HepG2 (cell line): ENCODE measurements around the gene NME7. TPM values are rescaled to one million over a fixed set of nuclear protein-coding genes. Genes with fewer than 3 reads are reported as not detected.

ENCODE experiments used
- ARID4A ChIP-seq: sonication (generic); formaldehyde crosslinking; IDR thresholded peaks from 2 replicates; pipeline ENCODE4 v1.5.0; 2020; ENCODE audit warnings: mild to moderate bottlenecking, missing genetic modification reagents, borderline replicate concordance
- ISL2 ChIP-seq: sonication (generic); formaldehyde crosslinking; IDR thresholded peaks from 2 replicates; pipeline ENCODE4 v1.5.0; 2020; ENCODE audit warnings: missing genetic modification reagents
- MEIS1 ChIP-seq: sonication (generic); formaldehyde crosslinking; IDR thresholded peaks from 2 replicates; pipeline ENCODE4 v1.9.0; 2021; ENCODE audit warnings: mild to moderate bottlenecking, missing genetic modification reagents, moderate library complexity, borderline replicate concordance
- ZMAT3 ChIP-seq: sonication (generic); formaldehyde crosslinking; conservative IDR thresholded peaks from 2 replicates; pipeline ENCODE4 v1.7.0; 2021; ENCODE audit warnings: missing genetic modification reagents
- ZNF280B ChIP-seq: sonication (generic); formaldehyde crosslinking; IDR thresholded peaks from 2 replicates; pipeline ENCODE4 v1.5.0; 2020; ENCODE audit warnings: missing genetic modification reagents, mild to moderate bottlenecking, borderline replicate concordance
- ZNF318 ChIP-seq: sonication (generic); formaldehyde crosslinking; IDR thresholded peaks from 2 replicates; pipeline ENCODE4 v1.4.0; 2020; ENCODE audit warnings: mild to moderate bottlenecking, missing genetic modification reagents
- polyA plus RNA-seq, 8 experiments: library from polyadenylated mRNA; depleted of rRNA in 3 of 8; stranded (reverse) in 7 of 8; unstranded in 1 of 8; fragments of >200 nt; fragmentation: Illumina TruSeq in 4 of 8; extraction: Trizol in 4 of 8; gene quantifications; 2 replicates each; pipeline versions ENCODE4 v1.2.1 to v1.2.3, GENCODE V29; 2011 to 2016; ENCODE audit warnings: low read depth in 4 of 8, missing spikeins in 1 of 8, mixed read lengths in 1 of 8; ENCODE audit not compliant: insufficient read depth in 1 of 8
- total RNA-seq, 5 experiments: library from RNA; depleted of rRNA; stranded (reverse); fragments of >200 nt; fragmentation: Illumina TruSeq; extraction: Trizol; gene quantifications; 2 replicates each; pipeline ENCODE4 v1.2.3, GENCODE V29; 2016; ENCODE audit warnings: low read depth in 1 of 5
- TF ChIP-seq, protein P1 (sequence below): IDR thresholded peaks from 2 replicates; pipeline ENCODE4 v1.6.1; 2018; ENCODE audit warnings: missing genetic modification reagents
- TF ChIP-seq, protein P2 (sequence below): IDR thresholded peaks from 2 replicates; pipeline ENCODE4 v1.6.1; 2016; ENCODE audit warnings: low read depth, borderline replicate concordance
- TF ChIP-seq, protein P3 (sequence below): sonication (generic); formaldehyde crosslinking; conservative IDR thresholded peaks from 2 replicates; pipeline ENCODE4 v1.4.0; 2020; ENCODE audit warnings: missing genetic modification reagents

The NME7 gene
- total and polyA plus RNA-seq, 2 of the 13 experiments (the other 11 are each of a cell fraction or from before 2014, with no cell fraction given), result 9.4 to 22.5 TPM

GRCh38 chr1:169106095-169106920 lies 261.3 kb downstream of the NME7 start, which contains the start of gene ATP1B1 (continued):
- 0 out of 2 replicates have a peak, but pooled peaks have one; percentile 9 for TF ChIP-seq MEIS1
- TF ChIP-seq, protein P1, sequence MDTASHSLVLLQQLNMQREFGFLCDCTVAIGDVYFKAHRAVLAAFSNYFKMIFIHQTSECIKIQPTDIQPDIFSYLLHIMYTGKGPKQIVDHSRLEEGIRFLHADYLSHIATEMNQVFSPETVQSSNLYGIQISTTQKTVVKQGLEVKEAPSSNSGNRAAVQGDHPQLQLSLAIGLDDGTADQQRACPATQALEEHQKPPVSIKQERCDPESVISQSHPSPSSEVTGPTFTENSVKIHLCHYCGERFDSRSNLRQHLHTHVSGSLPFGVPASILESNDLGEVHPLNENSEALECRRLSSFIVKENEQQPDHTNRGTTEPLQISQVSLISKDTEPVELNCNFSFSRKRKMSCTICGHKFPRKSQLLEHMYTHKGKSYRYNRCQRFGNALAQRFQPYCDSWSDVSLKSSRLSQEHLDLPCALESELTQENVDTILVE (CRISPR knock-in tag), result no peak
- peak; percentile 55 for TF ChIP-seq ARID4A
- peak; percentile 15 for TF ChIP-seq ISL2
- peak; percentile 68; the same call in 1 of the 2 replicates for TF ChIP-seq ZMAT3 (CRISPR knock-in tag)
- TF ChIP-seq, protein P2, sequence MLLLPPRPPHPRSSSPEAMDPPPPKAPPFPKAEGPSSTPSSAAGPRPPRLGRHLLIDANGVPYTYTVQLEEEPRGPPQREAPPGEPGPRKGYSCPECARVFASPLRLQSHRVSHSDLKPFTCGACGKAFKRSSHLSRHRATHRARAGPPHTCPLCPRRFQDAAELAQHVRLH (CRISPR knock-in tag), result no peak
- TF ChIP-seq ZNF318 (CRISPR knock-in tag), result no peak
- TF ChIP-seq, protein P3, sequence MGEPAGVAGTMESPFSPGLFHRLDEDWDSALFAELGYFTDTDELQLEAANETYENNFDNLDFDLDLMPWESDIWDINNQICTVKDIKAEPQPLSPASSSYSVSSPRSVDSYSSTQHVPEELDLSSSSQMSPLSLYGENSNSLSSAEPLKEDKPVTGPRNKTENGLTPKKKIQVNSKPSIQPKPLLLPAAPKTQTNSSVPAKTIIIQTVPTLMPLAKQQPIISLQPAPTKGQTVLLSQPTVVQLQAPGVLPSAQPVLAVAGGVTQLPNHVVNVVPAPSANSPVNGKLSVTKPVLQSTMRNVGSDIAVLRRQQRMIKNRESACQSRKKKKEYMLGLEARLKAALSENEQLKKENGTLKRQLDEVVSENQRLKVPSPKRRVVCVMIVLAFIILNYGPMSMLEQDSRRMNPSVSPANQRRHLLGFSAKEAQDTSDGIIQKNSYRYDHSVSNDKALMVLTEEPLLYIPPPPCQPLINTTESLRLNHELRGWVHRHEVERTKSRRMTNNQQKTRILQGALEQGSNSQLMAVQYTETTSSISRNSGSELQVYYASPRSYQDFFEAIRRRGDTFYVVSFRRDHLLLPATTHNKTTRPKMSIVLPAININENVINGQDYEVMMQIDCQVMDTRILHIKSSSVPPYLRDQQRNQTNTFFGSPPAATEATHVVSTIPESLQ (CRISPR knock-in tag), result no peak
- peak; percentile 80 for TF ChIP-seq ZNF280B (CRISPR knock-in tag)
